GM04504 (cell line): Measurements from ENCODE around the gene UGCG.
A peak's percentile ranks its signal among the peaks of the same experiment; 100 is the strongest.
"Not testable (repeated sequence)": the region's sequence is repeated elsewhere in the genome, so short reads cannot be mapped to it uniquely, and the experiment has no call there.

ENCODE experiments used
- DNase-seq: peaks from one replicate; pipeline ENCODE4 v3.0.0-alpha.2; 2012; ENCODE audit warnings: low read depth

UGCG gene

DNA sequence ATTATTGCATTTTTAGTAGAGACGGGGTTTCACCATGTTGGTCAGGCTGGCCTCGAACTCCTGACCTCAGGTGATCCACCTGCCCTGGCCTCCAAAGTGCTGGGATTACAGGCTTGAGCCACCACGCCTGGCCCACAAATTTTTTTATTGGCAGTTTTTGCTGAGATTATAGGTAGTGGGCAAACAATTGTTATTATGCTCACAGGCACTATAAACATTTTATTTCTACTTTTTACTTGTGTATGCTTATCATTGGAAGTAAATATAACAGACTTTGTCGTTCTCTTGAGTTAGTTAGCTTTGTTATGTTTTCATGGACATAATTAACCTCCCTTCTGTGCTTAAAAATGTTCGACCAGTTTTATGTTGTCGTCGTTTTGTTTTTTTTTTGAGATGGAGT lies 23.9 kb downstream of the UGCG start:
- no peak for DNase-seq

DNA sequence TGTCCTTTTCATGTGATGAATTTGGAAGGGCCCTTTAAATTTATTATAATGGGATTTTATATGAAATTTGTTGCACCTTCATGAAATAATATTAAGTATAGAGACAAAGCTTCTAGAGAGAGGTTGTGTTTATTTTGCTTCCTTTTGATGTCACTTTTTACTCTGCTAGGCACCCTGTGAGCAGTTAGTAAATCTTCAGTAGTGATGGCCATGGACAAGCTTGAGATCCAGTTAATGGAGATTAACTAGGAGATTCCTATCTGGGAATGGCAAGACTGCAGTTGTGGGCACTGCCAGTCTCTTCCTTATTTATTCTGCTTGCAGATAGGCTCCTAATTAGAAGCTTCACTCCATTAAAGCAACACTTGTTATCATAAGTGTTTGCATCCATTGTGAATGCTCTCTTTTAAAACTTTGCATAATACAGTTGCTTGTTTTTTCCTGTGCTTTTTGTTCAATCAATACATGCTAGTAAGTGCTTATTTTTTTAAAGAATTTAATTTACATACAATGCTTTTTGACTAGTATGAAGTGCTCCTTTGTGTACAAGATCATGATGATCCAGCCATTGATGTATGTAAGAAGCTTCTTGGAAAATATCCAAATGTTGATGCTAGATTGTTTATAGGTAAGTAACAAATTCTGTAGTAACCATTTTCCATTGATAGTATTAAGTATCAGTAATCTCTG lies 25.9 kb downstream of the UGCG start:
- DNase-seq: no peak

DNA sequence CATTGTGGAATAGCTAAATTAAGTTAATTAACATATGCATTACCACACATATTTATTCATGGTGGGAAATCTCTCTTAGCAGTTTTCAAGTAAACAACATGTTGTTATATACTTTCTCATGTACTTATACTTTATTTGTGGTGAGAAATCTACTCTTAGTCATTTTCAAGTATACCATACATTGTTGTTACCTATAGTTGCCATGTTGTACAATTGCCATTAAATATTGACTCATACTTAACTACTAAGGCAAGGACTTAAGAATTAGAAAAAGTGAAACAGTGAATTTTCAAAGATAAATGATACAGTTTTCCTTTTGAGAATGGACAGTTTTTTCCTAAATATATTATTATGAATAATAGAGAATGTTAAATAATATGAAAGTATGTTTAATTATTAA lies 27.7 kb downstream of the UGCG start:
- no peak for DNase-seq

DNA sequence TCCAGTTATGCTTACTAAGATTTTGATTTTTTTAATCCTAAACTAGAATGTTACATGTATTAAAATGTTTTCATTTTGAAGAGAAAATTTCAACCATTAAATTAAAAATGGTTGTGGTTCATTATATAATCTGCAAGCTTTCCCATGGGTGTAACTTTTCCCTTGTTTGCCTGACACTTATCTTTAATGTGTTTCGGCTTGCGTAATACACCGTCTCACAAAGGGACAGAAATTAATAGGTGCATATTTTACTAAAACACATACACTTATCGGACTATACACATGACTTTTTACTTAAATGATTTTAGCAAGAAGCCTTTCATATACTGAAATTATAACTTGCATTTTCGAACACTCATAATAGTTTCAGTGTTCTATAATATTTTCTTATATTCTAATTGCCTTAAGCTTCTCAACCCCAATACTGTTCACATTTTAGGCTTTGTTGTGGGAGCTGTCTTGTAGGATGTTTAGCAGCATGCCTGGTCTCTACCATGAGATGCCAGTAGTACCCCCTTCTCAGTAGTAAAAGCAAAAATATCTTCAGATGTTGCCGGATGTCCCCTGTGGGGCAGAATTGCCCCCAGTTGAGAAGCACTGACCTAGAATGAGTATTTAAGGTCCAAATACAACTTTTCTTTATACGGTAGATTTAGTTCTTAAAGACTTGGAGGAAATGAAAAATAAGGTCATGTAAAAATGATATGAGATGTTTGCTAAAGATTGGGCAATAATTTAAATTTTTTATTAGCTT lies 28.6 kb downstream of the UGCG start:
- no peak for DNase-seq

DNA sequence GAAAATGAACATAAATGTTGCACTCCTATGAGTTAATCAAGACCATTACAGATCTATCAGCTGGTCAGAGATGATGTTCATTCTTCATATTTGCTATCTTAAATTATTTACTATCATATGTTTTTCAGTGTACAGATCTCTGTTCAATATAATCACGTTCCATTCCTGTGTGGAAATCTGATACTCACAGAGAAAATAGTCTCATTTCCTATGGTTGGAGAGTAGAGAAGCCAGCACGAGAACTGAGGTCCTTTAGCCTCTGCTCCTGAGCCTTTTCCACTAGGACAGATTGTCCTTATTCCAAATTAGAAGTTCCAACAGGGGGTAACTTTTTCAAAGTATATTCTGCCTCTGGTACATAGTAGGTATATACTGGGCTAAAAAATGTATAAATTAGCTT lies 29.2 kb downstream of the UGCG start:
- DNase-seq: no peak

DNA sequence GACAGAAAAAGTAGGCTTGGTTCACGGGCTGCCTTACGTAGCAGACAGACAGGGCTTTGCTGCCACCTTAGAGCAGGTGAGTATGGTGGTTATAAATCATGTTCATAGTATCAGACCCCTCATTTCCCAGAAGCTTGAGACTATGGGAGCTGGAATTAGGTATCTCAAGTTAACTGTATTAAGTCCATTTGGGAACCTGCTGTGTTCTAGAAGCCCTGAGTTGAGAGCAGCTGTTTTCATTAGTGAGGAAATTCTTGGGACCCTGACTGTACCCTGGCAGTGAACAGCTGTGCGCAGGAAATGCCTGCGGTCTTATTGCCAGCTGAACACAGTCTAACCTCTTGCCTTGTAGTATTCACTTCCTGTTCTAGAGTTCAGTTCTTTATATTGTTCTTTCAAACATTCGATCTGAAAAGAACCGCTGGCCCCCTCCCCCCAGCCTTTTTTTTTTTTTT lies 29.8 kb downstream of the UGCG start:
- DNase-seq: no peak

DNA sequence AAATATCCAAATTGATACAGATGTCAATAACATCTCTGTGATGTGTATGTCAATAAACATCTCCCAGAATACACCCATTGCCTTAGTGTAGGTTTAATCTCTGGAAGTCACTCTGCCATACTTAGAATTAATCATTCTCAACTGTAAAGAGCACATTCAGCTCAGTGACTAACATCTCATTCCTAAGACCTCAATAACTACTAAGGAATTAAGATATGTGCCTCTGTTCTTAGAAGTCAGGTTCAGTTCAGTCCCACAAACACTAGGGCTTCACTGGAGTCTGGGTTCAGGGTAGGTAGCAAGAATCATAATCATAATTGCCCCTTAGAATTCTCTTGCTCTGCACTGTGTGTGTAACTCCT lies 31.7 kb downstream of the UGCG start:
- DNase-seq: no peak

DNA sequence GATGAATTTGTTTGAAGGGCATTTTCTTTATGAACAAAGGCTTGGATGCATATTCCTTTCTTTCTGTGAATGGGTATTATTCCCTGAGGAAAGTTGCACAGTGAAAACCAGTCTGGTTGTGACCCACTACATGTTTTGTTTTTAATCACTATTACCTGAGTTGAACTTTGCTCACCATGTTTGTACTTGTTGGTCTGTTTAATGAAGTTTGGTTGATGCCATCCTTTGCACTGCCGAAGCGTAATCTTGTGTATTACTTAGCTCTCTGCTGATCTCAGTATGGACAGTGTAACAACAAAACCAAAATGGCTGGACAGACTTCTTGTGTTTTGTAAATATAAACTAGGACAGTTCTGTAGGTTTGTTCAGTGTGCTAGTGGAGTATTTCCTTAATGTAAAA lies 38.1 kb downstream of the UGCG start:
- no peak for DNase-seq

DNA sequence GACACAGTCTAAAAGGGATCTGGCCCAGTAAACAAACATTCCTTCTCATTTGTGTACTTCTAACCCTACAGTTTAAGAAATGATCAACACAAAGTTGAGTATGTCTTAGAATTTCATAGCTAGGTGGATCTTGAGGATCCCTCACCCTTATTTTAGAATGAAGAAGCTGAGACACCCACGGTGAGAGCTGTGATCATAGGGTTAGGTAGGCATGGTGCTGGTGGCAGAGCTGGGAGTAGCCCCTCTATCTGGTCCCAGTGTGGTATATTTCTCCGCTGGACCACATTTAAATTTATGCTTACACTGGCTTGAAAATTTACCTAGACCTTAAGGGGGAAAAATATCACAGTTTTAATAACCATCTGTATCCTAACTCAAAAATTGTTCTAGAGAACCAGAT lies 39.8 kb downstream of the UGCG start:
- DNase-seq: no peak

DNA sequence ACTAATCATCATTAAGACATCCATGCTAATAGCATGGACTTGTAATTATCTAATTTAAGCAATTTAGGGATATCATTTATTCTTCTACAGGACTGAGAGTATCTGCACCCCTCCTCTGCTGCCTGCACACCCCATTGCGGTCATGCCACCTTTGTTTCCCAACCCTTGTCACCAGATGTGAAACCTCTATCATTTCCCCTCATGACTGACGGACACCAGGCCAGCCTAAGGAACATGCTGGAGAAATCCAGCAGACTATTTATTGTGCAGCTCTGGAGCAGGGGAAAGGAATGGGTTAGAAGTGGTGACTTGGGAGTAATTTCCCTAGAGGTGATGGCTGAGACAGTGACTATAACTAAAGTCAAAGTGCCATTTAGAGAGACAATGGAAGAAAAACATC lies 40.7 kb downstream of the UGCG start:
- no peak for DNase-seq

DNA sequence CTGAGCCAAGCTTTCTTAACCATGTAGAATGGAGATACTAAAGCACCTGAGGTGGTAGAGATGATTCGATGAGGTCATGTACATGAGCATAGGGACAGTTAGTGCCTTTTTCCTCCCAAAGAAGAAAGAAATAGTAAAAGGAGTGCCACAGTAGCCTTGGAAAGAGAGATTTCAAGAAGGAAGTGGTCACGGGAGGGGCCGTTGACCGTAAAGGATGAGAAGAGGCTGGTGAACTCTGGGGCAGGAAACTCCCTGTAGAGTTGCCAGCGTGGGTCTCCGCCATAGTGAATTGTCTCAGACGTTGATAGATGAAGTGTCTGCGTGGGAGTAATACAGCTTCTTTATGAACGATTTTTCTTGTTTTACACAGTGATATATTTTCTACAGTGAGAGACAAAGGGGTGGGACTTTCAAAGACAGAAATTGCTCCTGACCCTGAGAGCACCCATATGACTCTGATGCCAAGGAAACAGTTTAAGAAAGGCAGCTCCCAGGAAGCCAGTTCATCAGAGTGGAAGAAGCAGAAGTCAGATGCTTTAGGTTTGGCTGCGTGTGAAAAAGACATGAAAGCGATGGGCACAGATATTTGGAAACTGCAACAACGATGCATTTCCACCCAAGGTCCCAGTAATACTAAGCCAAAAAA lies 41.3 kb downstream of the UGCG start:
- DNase-seq: no peak

DNA sequence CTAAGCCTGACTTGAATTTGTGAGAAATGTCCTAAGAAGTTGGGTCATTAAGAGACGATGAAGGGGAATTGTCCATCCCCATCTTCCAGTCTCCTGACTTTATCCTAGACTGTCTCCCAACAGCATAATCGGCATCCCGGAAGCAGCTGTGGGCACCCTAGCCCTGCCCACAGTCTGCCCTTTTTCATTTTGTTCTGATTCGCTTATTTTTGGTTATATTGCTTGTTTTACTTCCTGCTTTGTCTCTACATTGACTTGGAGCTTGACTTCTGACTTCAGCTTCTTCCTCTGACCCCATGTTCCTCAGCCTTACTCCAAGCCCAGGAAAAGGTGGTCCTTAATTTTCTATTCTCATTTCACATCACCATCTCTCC lies 41.8 kb downstream of the UGCG start:
- no peak for DNase-seq

DNA sequence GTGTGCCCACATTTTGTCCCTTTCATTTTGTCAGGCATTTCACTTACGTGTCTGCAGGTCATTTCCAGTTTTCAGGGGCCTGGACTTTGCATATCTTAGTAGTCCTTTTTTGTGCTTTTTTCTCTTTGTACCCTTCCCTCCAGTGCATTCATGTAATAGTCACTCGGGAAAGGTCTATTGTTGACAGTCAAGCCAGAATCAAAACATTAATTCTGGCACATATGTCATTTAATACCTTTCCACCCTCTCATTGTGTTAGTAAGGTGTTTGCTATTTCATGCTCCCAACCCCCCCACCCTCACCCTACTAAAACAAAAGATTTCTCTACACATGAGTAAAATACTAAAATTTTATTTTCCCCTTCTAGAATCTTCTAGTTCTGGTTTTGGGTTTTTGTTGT lies 42.7 kb downstream of the UGCG start:
- no peak for DNase-seq

DNA sequence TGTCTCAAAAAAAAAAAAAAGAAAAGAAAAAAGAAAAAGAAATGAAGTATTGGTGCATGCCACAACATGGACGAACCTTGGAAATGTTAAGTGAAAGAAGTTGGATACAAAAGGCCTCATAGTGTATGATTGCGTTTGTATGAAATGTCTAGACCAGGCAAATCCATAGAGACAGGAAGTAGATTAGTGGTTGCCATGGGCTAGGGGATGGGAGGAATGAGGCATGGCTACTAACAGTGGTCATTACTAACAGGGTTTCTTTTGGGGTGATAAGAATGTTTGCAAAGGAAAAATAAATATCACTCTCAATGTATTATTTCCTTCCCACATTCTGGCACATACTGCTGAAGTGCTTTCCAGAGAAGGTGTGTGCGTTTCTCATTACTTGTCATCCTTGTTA lies 44.1 kb downstream of the UGCG start:
- DNase-seq: no peak

DNA sequence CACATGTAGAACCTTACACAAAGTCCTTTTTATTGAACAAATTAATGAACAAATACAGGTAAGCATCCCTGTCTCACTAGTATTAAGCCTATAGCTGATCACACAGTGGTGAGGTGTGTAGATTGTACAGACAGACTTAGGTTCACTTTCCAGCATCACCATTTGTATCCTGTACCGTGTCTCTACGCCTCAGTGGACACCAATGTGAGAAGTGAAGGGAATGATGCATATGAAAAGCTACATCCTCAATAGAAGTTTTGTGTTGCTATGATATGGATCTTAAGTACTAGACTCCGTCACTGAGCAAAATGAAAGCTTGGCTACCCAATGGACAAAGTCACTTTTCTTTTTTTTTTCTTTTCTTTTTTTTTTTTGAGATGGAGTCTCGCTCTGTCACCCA lies 46.6 kb downstream of the UGCG start:
- no peak for DNase-seq

DNA sequence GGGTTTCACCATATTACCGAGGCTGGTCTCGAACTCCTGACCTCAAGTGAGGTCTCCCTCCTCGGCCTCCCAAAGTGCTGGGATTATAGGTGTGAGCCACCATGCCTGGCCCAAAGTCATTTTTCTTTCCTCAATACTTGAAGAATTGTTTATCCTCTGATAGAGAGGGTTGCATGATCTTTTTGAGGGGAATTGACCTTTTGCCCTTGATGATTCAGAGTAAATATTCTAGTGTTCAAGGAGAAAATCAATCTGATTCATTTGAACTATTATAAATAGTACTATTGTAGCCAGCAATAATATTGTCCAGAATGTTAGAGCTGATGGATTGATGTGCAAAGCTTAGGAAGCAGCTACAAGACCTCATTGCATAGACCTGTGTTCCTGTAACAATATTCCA lies 47.1 kb downstream of the UGCG start:
- no peak for DNase-seq

DNA sequence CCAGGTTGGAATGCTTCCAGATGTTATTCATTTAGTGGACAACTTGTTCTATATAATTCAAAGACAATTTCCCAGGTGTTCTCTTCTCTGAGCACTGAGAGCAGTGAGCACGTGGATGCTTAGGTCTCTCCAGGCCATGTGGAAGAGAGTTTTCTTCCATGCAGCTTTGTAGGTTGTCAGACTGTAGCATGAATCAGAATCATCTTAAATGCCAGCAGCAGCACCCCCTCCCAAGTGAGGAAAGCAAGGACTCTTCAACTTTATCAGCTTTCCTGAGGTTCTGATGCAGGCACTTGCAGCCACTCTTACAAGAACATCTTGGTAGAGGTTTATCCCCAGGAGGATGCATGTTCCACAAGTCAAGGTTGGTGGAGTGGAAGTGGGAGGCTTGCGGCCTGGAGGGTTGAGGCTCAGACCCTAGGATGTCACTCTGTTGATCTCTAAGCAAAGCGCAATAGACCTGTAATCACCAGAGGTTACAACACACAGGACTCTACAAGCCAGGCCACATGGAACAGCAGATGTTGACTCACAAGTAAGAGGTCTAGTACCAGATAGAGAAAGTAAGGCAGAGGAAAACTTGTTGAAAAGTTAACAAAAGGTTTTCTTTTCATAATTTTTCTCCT lies 47.7 kb downstream of the UGCG start:
- DNase-seq: no peak

DNA sequence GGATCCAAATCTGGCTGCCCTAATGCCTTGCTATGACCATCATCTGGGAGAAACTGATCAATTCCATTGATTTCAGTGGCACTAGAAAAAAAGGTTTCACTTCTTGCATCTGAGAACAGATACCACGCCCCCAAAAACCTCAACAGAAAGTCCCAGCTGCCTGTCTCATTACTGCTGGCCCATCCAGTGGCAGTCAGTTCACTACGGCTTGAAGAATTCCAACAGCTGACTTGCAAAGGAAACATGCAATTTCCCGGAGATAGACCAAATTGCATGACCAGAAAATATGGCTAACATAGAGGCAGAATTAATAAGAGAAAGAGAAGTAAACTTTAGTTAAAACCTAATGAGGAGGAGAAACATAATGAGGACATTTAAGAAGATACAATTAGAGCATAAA lies 48.6 kb downstream of the UGCG start:
- DNase-seq: no peak

DNA sequence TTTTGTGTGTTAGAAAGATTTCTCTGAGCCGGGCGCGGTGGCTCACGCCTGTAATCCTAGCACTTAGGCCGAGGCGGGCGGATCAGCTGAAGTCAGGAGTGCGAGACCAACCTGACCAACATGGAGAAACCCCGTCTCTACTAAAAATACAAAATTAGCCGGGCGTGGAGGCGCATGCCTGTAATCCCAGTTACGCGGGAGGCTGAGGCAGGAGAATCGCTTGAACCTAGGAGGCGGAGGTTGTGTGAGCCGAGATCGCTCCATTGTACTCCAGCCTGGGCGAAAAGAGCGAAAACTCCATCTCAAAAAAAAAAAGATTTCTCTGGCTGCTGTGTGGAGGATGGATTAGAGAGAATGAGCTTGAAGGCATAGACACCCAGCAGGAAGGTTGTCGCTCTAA lies 51.5 kb downstream of the UGCG start:
- not testable (repeated sequence) for DNase-seq

DNA sequence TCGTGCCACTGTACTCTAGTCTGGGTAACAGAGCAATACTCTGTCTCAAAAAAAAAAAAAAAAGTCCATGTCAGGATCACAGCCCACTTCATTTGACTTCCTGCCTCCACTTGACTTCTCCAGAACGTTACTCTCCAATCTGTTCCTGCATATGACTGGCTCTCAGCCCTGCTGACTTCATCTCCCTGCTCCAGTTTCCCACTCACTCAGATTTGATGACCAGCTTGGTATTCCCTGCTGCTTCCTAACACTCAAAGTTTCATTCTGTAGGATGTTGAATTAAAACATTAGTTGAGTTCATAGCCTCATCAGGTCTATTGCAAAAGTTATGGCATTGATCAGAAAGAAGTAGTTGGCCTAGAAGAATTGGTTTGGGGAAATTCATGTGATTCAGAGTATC lies 52.3 kb downstream of the UGCG start:
- no peak for DNase-seq

DNA sequence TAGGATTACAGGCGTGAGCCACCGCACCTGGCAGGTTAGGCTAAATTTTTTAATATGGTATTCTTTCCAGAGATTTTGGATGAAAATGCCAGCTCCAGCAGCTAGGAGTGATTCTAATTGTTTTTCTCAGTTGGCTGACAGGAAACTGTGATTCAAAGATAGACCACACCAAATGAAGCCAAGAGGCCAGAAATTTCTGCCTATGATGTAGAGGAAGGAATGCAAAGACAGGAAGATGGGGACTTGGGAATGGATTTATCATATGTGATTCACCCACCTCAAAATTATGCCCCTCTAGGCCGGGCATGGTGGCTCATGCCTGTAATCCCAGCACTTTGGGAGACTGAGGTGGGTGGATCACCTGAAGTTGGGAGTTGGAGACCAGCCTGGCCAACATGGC lies 53.3 kb downstream of the UGCG start:
- no peak for DNase-seq

DNA sequence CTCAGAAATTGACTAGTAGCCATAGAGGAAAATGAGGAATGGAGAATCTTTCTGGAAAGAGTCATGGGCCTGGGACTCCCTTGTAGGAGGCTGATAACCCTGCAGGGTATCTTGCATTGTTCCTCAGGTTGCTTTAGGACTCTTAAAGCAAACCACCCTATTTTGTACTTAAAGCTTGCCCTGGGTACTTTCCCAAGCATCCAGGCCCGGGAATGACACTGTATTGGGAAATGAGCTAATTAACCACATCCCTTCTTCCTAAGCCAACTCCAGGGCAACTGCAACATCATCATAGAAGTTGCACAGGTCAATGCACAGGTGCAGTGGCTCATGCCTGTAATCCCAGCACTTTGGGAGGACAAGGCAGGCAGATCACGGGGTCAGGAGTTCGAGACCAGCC lies 55.9 kb downstream of the UGCG start:
- DNase-seq: peak; percentile 75

DNA sequence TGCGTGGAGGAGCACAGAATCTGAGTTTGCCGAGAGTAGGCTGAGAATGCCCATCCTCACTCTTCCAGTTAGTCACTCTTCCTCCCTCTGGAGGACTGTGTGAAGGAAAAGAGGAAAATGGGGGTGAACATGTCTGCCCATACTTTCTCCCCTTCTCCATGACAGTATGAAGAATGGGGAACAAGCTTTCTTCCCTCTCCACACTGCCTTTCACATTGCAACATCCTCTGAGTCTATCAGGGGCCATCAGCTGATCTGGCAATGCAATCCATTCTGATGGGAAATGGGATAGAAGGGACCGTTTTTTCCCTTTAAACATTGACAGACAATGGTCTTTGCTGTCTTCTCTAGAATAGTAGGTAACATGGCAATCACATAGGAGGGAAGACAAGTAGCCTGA lies 56.8 kb downstream of the UGCG start:
- no peak for DNase-seq
